Esophagus squamous epithelium (tissue), 5 donors: Measurements from ENCODE around the gene ASAP2. TPM values are rescaled to one million over a fixed set of nuclear protein-coding genes. Genes with fewer than 3 reads are reported as not detected.

ENCODE experiments used
- DNase-seq: peaks from one replicate; lab custom pipeline; 2025; lab: John Stamatoyannopoulos, UW
- H3K27ac ChIP-seq, 4 donors: fragments of 200-600 bp; sonication (generic); one replicate each; pipeline ENCODE4 v1.5.1; 2016 to 2019; ENCODE audit warnings: mild to moderate bottlenecking in 1 of 4
- H3K27me3 ChIP-seq, 4 donors: fragments of 200-600 bp; sonication (generic); 1 replicate in 3 of 4; 2 replicates in 1 of 4; pipeline versions ENCODE4 v1.5.1 to v1.6.0; 2017 to 2021; ENCODE audit warnings: antibody characterized with exemption in 1 of 4
- H3K36me3 ChIP-seq, 3 donors: fragments of 200-600 bp; sonication (generic); one replicate each; pipeline ENCODE4 v1.5.1; 2016 to 2019
- H3K4me1 ChIP-seq, 3 donors: fragments of 200-600 bp; sonication (generic); one replicate each; pipeline ENCODE4 v1.5.1; 2017 to 2019
- H3K4me3 ChIP-seq, 4 donors: fragments of 200-600 bp; sonication (generic); 1 replicate in 3 of 4; 2 replicates in 1 of 4; pipeline ENCODE4 v1.5.1; 2016 to 2019; ENCODE audit warnings: mild to moderate bottlenecking in 2 of 4, moderate library complexity in 1 of 4
- H3K9me3 ChIP-seq, 3 donors: fragments of 200-600 bp; sonication (generic); one replicate each; pipeline ENCODE4 v1.5.1; 2016 to 2019
- CTCF ChIP-seq, 6 experiments: fragments of 450-650 bp in 4 of 6; fragments of 200-600 bp in 2 of 6; sonication (generic) in 2 of 6; IDR thresholded peaks; one replicate each; pipeline ENCODE4 v1.5.1; 2016 to 2019; ENCODE audit warnings: antibody characterized with exemption in 6 of 6, mild to moderate bottlenecking in 4 of 6, moderate library complexity in 4 of 6
- POLR2A ChIP-seq, 4 donors: fragments of 450-650 bp; IDR thresholded peaks; one replicate each; pipeline ENCODE4 v1.6.1; 2017; ENCODE audit warnings: antibody characterized with exemption in 4 of 4, mild to moderate bottlenecking in 4 of 4, moderate library complexity in 3 of 4
- WGBS, 2 donors: methylation state at CpG; one replicate each; pipeline ENCODE4 v1.1.5; 2018; 5-methylcytosine and 5-hydroxymethylcytosine counted together
- intact Hi-C: fragments of 100-400 bp; cut with DNase I; formaldehyde crosslinking; loops from one replicate; pipeline ENCODE4 v1.15.0; 2022
- total RNA-seq, 4 donors: library from RNA; depleted of rRNA; stranded (reverse); fragments of >200 nt; gene quantifications; one replicate each; pipeline ENCODE4 v1.1.0, GENCODE V29; 2016
- donor health status: DM: yes; HTN: yes; CAD: no.

Gene ASAP2
- total RNA-seq, 4 donors from 2014 or later = 3.3 to 15.3 (median 6.9) TPM

- no peak for TF ChIP-seq CTCF (IDR thresholded peaks at IDR 0.05)
- peaks cover under 1 to 8% (median 3%) of the 10 kb centered on the region in 3 donors for H3K4me1 ChIP-seq
- WGBS, 2 donors = 81 to 96% methylated on average over 4 of the region's 4 CpGs
- no peak overlapping the region for H3K4me3 ChIP-seq
- intact Hi-C loops = loop anchor here (10.0 kb wide), 1 partner anchor 134 kb away; no protein-coding TSS in a partner anchor
- DNase-seq = no peak
- no peak overlapping the region for H3K27ac ChIP-seq
- no peaks in the 10 kb centered on the region for H3K9me3 ChIP-seq
- no peaks in the 10 kb centered on the region for H3K36me3 ChIP-seq
- peaks cover 0 to 14% (median 0%) of the 10 kb centered on the region in 4 donors for H3K27me3 ChIP-seq
Measured at GRCh38 chr2:9200633-9201015, 6.0 kb upstream of the ASAP2 start.

- no peak for DNase-seq
- Histone ChIP-seq H3K4me1 (peaks cover 7 to 15% (median 7%) of the 10 kb centered on the region in 3 donors), H3K27me3 (peaks cover 0 to 14% (median 0%) of the 10 kb centered on the region in 4 donors), H3K36me3 (no peaks in the 10 kb centered on the region), H3K9me3 (no peaks in the 10 kb centered on the region), H3K4me3 (no peak overlapping the region), H3K27ac (no peak overlapping the region)
- WGBS, 2 donors = 77 to 85% methylated on average over 5 of the region's 5 CpGs
- TF ChIP-seq POLR2A (IDR thresholded peaks at IDR 0.05) (no peak), CTCF (IDR thresholded peaks at IDR 0.05) (no peak)
- intact Hi-C loops = loop anchor here (10.0 kb wide), 1 partner anchor 133 kb away; no protein-coding TSS in a partner anchor
Measured at GRCh38 chr2:9201185-9201891, 5.3 kb upstream of the ASAP2 start.

- no peak for TF ChIP-seq POLR2A (IDR thresholded peaks at IDR 0.05)
- TF ChIP-seq CTCF (IDR thresholded peaks at IDR 0.05) = no peak
- Histone ChIP-seq H3K9me3 (no peaks in the 10 kb centered on the region), H3K36me3 (no peaks in the 10 kb centered on the region), H3K4me1 (peaks cover 4 to 21% (median 7%) of the 10 kb centered on the region in 3 donors), H3K27me3 (peaks cover 0 to 22% (median 0%) of the 10 kb centered on the region in 4 donors), H3K27ac (no peak overlapping the region), H3K4me3 (no peak overlapping the region)
- WGBS, 2 donors = 98% methylated on average over 3 of the region's 3 CpGs
- intact Hi-C loops = loop anchor here (10.0 kb wide), 1 partner anchor 132 kb away; no protein-coding TSS in a partner anchor
- DNase-seq = no peak
Measured at GRCh38 chr2:9203006-9203405, 3.6 kb upstream of the ASAP2 start.

GRCh38 chr2:9203876-9204275, 2.7 kb upstream of the ASAP2 start:
- 86 to 88% methylated on average over 5 of the region's 5 CpGs for WGBS, 2 donors
- no peak for TF ChIP-seq CTCF (IDR thresholded peaks at IDR 0.05)
- TF ChIP-seq POLR2A (IDR thresholded peaks at IDR 0.05) = no peak

GRCh38 chr2:9204939-9205338, 1.7 kb upstream of the ASAP2 start:
- Histone ChIP-seq H3K27ac (no peak overlapping the region), H3K27me3 (peaks cover 0 to 10% (median 0%) of the 10 kb centered on the region in 4 donors), H3K4me1 (peaks cover 7 to 39% (median 13%) of the 10 kb centered on the region in 3 donors), H3K36me3 (no peaks in the 10 kb centered on the region), H3K9me3 (no peaks in the 10 kb centered on the region), H3K4me3 (no peak overlapping the region)
- 86 to 89% methylated on average over 3 of the region's 3 CpGs for WGBS, 2 donors
- intact Hi-C loops = loop anchor here (10.0 kb wide), 1 partner anchor 130 kb away; no protein-coding TSS in a partner anchor
- no peak for DNase-seq
- no peak for TF ChIP-seq CTCF (IDR thresholded peaks at IDR 0.05)
- TF ChIP-seq POLR2A (IDR thresholded peaks at IDR 0.05) = no peak

More at GRCh38 chr2:9203876-9204275, 2.7 kb upstream of the ASAP2 start:
- Histone ChIP-seq H3K4me1 (peaks cover 7 to 29% (median 7%) of the 10 kb centered on the region in 3 donors), H3K27ac (no peak overlapping the region), H3K36me3 (no peaks in the 10 kb centered on the region), H3K9me3 (no peaks in the 10 kb centered on the region), H3K27me3 (peaks cover 0 to 20% (median 0%) of the 10 kb centered on the region in 4 donors), H3K4me3 (no peak overlapping the region)
- no peak for DNase-seq
- intact Hi-C loops = loop anchor here (10.0 kb wide), 1 partner anchor 131 kb away; no protein-coding TSS in a partner anchor
